Endothelial cell of hepatic sinusoid (primary cell): Measurements from ENCODE around the gene ETV7.

ENCODE experiments used
- in situ Hi-C: cut with HindIII; loops from 2 replicates; pipeline ENCODE4 v1.10.0; 2017; ENCODE audit warnings: low sequenced_read_pairs

ETV7 gene

GRCh38 chr6:36324715-36325114 is 62.8 kb downstream of the ETV7 start:
- in situ Hi-C loops: no loop called here

- in situ Hi-C loops: no loop called here
These were observed 63.3 kb downstream of the ETV7 start for GRCh38 chr6:36324191-36324590.

GRCh38 chr6:36323062-36323461 is 64.4 kb downstream of the ETV7 start:
- in situ Hi-C loops: no loop called here

GRCh38 chr6:36322591-36322990 is 64.9 kb downstream of the ETV7 start:
- in situ Hi-C loops: no loop called here

GRCh38 chr6:36320475-36320874 is 67.0 kb downstream of the ETV7 start:
- in situ Hi-C loops: no loop called here

- in situ Hi-C loops: no loop called here
These were observed 67.6 kb downstream of the ETV7 start for GRCh38 chr6:36319821-36320220.

- in situ Hi-C loops: no loop called here
These were observed 68.1 kb downstream of the ETV7 start for GRCh38 chr6:36319436-36319762.

GRCh38 chr6:36318690-36319435 is 68.6 kb downstream of the ETV7 start:
- in situ Hi-C loops: no loop called here

GRCh38 chr6:36317623-36318022 is 69.8 kb downstream of the ETV7 start:
- in situ Hi-C loops: no loop called here
